BJ (cell line): Measurements from ENCODE around the gene TXNDC8. TPM values are rescaled to one million over a fixed set of nuclear protein-coding genes. Genes with fewer than 3 reads are reported as not detected.

ENCODE experiments used
- CTCF ChIA-PET: fragments of 350-600 bp; formaldehyde crosslinking; extraction: SDS; loops from one replicate; lab custom pipeline; 2021; ENCODE audit warnings: antibody characterized with exemption, inconsistent platforms; lab: Yijun Ruan, JAX
- POLR2A ChIA-PET: fragments of 300-600 bp; sonication (Branson Sonifier 250); formaldehyde crosslinking; extraction: SDS; loops from one replicate; lab custom pipeline; 2021; ENCODE audit warnings: antibody characterized with exemption; lab: Charles Lee
- DNase-seq: peaks from one replicate; pipeline ENCODE4 v3.0.0-alpha.2; 2011; ENCODE audit warnings: low read depth
- H3K27me3 ChIP-seq: 2 replicates; pipeline ENCODE4 v1.6.0; 2011; ENCODE audit warnings: low read length; ENCODE audit not compliant: control insufficient read depth, insufficient read depth
- H3K36me3 ChIP-seq: 2 replicates; pipeline ENCODE4 v1.5.1; 2011; ENCODE audit warnings: low read length; ENCODE audit not compliant: control insufficient read depth, insufficient read depth
- H3K4me3 ChIP-seq: 2 replicates; pipeline ENCODE4 v1.5.1; 2011; ENCODE audit warnings: low read depth, mild to moderate bottlenecking, control low read depth, low read length
- CTCF ChIP-seq: IDR thresholded peaks from 2 replicates; pipeline ENCODE4 v1.5.1; 2011; ENCODE audit warnings: low read depth, mild to moderate bottlenecking, control low read depth, inconsistent platforms, low read length, moderate library complexity; ENCODE audit not compliant: insufficient read depth
- polyA minus RNA-seq: library from RNA; depleted of rRNA, polyadenylated mRNA; stranded (reverse); fragments of >200 nt; gene quantifications from 2 replicates; pipeline ENCODE4 v1.2.3, GENCODE V29; 2011; rRNA and poly(A)+ RNA removed
- polyA plus RNA-seq: library from polyadenylated mRNA; depleted of rRNA; stranded (reverse); fragments of >200 nt; gene quantifications from 2 replicates; pipeline ENCODE4 v1.2.3, GENCODE V29; 2011; rRNA removed

The TXNDC8 gene
- polyA plus RNA-seq (not detected in 2 replicates), polyA minus RNA-seq (not detected in 2 replicates)

DNA sequence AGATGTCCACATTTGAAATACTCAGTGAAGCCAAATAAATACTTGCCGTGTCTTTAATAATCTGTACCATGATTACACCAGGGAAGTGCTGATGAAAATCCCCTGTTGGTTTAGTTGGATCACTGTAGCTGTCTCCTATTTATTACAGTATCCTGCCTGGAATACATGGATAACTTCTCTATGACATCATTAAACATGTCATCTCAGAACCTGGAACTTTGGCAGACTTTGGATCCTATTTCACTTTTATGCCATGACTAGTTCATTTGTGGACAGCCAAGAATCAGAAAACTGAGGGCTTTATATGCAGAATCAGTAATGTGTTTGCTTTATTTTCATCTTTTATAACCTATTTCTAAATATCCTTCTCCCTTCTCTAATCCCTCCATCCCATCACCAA is at the start of gene TXNDC8:
Gene TXNDC8 (minus strand): TSS at position 137 of the 400 bp plus-strand sequence.
- POLR2A ChIA-PET, result no interaction called here
- Histone ChIP-seq H3K36me3 (no peaks in the 10 kb centered on the region), H3K27me3 (no peaks in the 10 kb centered on the region), H3K4me3 (no peak within 1 kb of the TSS)
- DNase-seq, result peak; percentile 48
- no peak for TF ChIP-seq CTCF
- CTCF ChIA-PET, result no interaction called here

- H3K4me3 ChIP-seq, result no peak overlapping the region
- CTCF ChIA-PET, result no interaction called here
- POLR2A ChIA-PET, result no interaction called here
- no peak for DNase-seq
- no peaks in the 10 kb centered on the region for H3K27me3 ChIP-seq
- TF ChIP-seq CTCF, result no peak
- peaks cover 18% of the 10 kb centered on the region for H3K36me3 ChIP-seq
Measured at GRCh38 chr9:110383491-110383890, 45.8 kb upstream of the TXNDC8 start.

- CTCF ChIA-PET, result no interaction called here
Measured at GRCh38 chr9:110382731-110383130, 45.1 kb upstream of the TXNDC8 start.

GRCh38 chr9:110371411-110372007 is 33.8 kb upstream of the TXNDC8 start:
- ChIA-PET POLR2A (no interaction called here), CTCF (interaction anchor here (0.7 kb wide), 1 partner anchor 9 kb away, joined by 3 read pairs; no protein-coding TSS in a partner anchor)
- DNase-seq, result no peak

More at GRCh38 chr9:110382731-110383130, 45.1 kb upstream of the TXNDC8 start:
- Histone ChIP-seq H3K4me3 (no peak overlapping the region), H3K27me3 (no peaks in the 10 kb centered on the region), H3K36me3 (peaks cover 16% of the 10 kb centered on the region)
- no peak for TF ChIP-seq CTCF
- no peak for DNase-seq
- POLR2A ChIA-PET, result no interaction called here

GRCh38 chr9:110370315-110370714 is 32.7 kb upstream of the TXNDC8 start:
- no peak for DNase-seq
- POLR2A ChIA-PET, result no interaction called here
- CTCF ChIA-PET, result interaction anchor here (1.1 kb wide), 1 partner anchor 1006 kb away, joined by 3 read pairs; no protein-coding TSS in a partner anchor
- no peak overlapping the region for H3K4me3 ChIP-seq
- no peaks in the 10 kb centered on the region for H3K27me3 ChIP-seq
- peaks cover 9% of the 10 kb centered on the region for H3K36me3 ChIP-seq
- TF ChIP-seq CTCF, result no peak

More at GRCh38 chr9:110371411-110372007, 33.8 kb upstream of the TXNDC8 start:
- H3K36me3 ChIP-seq, result peaks cover 7% of the 10 kb centered on the region
- H3K4me3 ChIP-seq, result no peak overlapping the region
- H3K27me3 ChIP-seq, result no peaks in the 10 kb centered on the region
- TF ChIP-seq CTCF, result no peak
